HG03342 (cell line): ENCODE results near the gene SUOX.
"Not testable (repeated sequence)": the region's sequence is repeated elsewhere in the genome, so short reads cannot be mapped to it uniquely, and the experiment has no call there.

Experiments used
- ATAC-seq: cut with Tn5 transposase; IDR thresholded peaks from one replicate; pipeline ENCODE4 v1.9.1; 2021; ENCODE audit warnings: mild to moderate bottlenecking, moderate library complexity; ENCODE audit not compliant: unreplicated experiment

The SUOX gene

GRCh38 chr12:55996715-55997534 is at the start of gene SUOX:
TSS of gene SUOX (plus strand) at chr12:55997276. CDS start at chr12:56002222, 4,946 bp downstream.
- peak; percentile 99 for ATAC-seq

DNA sequence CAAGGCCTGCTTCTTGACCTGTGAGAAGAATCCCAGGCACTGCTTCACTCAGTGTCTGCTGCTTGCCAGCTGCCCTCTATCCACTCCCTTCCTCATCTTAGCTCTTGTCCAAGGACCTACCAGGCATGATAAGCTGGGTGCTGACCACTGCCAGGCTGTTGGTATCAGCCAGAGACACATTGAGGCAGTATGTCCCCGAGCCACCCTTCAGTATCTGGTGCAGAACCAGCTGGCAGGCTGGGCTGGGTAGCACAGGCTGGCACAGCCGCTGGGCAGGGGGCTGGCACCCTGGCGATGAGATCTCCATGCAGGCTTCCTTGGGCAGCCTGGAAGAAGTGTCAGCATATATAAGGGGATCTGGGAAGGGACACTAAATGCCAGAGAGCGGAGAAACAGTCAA is 41.7 kb upstream of the SUOX start:
- ATAC-seq, result no peak

- no peak for ATAC-seq
Observed at GRCh38 chr12:55955800-55956508, 41.1 kb upstream of the SUOX start.

- no peak for ATAC-seq
Observed at GRCh38 chr12:55957106-55957859, 39.8 kb upstream of the SUOX start.

DNA sequence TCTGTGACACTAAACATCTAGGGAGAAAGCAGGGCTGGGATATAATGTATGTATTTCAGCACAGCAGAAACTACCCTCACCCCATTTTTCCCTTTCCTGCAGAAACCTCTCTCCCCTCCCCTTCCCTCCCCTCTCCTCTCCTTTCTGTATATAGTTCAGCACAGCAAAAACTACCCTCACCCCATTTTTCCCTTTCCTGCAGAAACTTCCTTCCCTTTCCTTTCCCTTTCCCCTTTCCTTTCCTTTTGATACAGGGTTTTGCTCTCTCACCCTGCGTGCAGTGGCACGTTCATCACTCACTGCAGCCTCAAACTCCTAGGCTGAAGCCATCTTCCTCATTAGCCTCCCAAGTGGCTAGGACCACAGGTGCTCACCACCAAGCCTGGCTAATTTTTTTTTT is 33.3 kb upstream of the SUOX start:
- ATAC-seq, result no peak

DNA sequence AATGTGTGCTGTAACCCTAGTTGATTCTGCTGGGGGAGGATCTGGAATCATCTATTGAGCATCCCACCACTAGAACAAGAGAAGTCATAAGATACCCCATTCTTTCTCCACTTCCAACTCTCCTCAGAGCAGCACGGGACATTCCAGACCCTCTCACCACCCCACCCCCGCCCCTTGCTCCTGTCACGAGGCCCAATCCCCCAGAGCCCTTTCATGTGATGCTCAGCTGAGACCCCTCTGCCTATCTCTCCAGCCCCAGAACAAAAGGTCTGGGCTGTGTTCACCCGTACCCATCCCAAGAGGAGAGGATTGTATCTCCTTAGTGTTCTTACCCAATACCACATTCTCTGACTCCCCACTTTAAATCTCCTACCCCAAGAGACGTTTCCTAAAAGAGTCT is 31.8 kb upstream of the SUOX start:
- ATAC-seq, result no peak

DNA sequence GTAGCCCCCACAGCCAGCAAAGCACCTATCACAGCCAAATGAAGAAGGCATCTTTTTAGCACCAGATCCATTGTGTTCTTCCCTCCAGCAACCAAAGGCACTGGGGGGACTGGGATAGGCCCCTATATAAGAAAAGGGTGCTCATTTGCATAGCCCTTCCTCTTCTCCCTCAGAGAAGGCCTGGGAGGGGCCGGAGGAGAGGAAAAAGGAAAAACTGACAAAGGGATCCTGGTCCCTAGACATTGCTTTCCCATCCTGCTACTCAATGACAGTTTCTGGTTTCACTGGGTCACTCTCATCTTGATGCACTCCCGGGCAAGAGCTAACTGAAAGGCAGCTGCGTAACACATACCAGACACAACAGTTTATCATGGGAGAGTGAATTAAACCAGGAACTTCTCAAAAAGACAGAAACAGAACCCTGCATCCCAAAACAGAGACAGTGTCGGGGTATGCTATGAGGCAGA is 31.1 kb upstream of the SUOX start, which contains the start of gene PMEL:
PMEL (minus strand) TSS at position 102 of the 467 bp plus-strand sequence; CDS start at position 71, 31 bp downstream.
- ATAC-seq, result no peak

GRCh38 chr12:55966408-55967281 is 30.4 kb upstream of the SUOX start, which contains the start of gene CDK2:
TSS of gene CDK2 (plus strand) at chr12:55966830. CDS start at chr12:55967009, 179 bp downstream.
- peak; percentile 95 for ATAC-seq

GRCh38 chr12:55969356-55969755 is 27.7 kb upstream of the SUOX start:
- no peak for ATAC-seq

GRCh38 chr12:55970775-55971174 is 26.3 kb upstream of the SUOX start:
- no peak for ATAC-seq

GRCh38 chr12:55972042-55972441 is 25.0 kb upstream of the SUOX start:
- ATAC-seq, result no peak

DNA sequence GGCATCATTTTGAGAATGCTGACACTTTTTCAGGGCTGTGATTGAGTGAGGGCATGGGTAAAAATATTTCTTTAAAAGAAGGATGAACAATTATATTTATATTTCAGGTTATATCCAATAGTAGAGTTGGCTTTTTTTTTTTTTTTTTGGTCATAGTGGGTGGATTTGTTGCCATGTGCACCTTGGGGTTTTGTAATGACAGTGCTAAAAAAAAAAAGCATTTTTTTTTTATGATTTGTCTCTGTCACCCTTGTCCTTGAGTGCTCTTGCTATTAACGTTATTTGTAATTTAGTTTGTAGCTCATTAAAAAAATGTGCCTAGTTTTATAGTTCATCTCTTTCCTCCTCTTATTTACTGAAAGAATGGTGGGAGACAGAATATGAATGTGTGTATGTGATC is 24.6 kb upstream of the SUOX start:
- ATAC-seq, result no peak

- no peak for ATAC-seq
Observed at GRCh38 chr12:55972911-55973598, 24.0 kb upstream of the SUOX start.

DNA sequence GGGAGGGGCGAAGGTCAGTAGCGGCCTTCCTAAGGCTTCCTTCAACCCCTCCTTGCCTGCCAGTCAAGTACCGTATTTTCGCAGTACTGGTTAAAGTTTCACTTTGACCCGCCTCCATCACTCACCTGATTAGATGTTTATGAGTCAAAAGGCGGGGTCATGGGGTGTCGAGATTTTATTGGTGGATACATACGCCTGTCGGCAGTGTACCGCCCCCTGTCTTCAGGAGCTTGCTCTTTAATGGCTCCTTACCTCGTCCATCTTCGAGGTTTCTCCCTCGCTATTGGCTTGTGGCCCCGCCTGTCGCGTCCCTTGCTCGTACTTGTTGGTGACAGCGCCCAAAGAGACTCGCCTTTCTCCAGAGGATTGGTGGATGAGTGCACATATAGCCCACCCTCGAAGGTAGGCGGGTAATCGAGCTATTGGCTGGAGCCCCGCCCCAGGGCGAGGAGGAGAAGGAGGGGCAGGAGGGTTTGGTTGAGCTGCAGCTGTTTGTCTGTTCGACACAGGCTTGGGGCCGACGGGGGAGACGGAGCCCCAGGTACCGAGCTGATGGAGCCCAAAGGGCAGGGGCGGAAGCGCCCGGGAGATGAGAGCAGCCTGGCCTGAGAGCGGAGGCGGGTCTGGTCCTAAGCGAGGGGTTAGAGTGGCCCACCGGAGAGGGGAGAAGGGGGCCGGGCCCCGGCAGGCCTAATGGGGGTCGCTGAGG is 23.3 kb upstream of the SUOX start, which contains the start of gene RAB5B:
RAB5B (plus strand) TSS at position 480 of the 709 bp plus-strand sequence. CDS start 12,883 bp downstream, outside the sequence.
- peak; percentile 91 for ATAC-seq

- ATAC-seq, result peak; percentile 4
Observed at GRCh38 chr12:55974308-55974730, 22.8 kb upstream of the SUOX start.

DNA sequence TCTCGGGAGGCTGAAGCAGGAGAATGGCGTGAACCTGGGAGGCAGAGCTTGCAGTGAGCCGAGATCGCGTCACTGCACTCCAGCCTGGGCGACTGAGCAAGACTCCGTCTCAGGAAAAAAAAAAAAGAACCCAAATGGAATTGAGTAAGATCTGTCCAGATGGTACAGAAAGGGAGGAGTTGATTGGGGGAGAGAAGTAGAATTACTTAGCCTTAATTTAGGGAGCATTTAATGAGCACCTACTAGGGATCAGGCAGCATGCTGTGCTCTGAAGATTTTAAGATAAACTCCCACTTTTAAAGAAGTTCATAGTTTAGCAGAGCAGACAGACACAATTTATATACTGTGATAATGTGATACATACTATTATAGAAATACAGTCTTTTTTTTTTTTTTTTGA is 18.7 kb upstream of the SUOX start:
- ATAC-seq, result no peak

DNA sequence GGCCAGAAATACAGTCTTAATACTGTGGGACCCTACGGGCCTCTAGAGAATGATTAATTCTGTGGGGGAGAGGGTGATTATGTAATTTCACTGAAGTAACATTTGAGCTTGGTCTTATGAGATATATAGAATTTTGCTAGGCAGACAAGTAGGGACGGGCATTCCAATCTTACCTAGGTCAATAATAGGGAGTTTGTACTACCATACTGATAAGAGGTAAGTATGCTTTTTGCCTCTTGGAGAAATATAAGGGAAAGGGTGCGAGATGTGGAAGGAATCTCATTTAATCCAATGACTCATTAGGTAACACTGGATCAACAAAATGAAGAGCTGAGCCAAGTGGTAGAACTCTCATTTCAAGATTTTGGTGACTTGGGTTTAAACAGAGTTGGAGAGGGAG is 18.0 kb upstream of the SUOX start:
- ATAC-seq, result no peak

GRCh38 chr12:55981882-55982281 is 15.2 kb upstream of the SUOX start:
- not testable (repeated sequence) for ATAC-seq
